GM19099 (cell line): ENCODE data around the gene SHISAL1.

ENCODE experiments used
- POLR2A ChIP-seq: IDR thresholded peaks from 3 replicates; pipeline ENCODE4 v1.6.1; 2011; ENCODE audit warnings: low read depth; ENCODE audit not compliant: insufficient read length; ENCODE audit errors: extremely low read depth

The SHISAL1 gene

GRCh38 chr22:44351037-44351436 is 38.3 kb upstream of the SHISAL1 start:
- TF ChIP-seq POLR2A: no peak

DNA sequence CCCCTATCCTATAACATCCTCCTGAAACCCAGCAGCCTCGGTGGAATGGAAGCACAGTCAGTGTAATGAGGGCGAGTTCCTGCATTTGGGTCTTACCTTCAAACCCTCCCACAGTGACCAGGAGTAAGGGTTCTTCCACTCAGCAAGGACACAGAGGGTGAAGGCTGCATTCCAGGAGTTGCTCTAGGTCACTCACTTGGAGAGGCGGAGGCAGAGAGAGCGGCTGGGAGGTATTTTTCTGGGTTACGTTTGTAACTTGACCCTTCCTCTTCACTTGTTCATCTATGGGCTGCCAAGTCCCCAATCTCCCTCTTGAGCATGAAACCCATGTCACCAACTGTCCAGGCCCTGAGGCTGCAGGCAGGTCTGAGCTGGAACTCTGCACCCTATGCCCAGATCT is 36.8 kb upstream of the SHISAL1 start:
- no peak for TF ChIP-seq POLR2A

DNA sequence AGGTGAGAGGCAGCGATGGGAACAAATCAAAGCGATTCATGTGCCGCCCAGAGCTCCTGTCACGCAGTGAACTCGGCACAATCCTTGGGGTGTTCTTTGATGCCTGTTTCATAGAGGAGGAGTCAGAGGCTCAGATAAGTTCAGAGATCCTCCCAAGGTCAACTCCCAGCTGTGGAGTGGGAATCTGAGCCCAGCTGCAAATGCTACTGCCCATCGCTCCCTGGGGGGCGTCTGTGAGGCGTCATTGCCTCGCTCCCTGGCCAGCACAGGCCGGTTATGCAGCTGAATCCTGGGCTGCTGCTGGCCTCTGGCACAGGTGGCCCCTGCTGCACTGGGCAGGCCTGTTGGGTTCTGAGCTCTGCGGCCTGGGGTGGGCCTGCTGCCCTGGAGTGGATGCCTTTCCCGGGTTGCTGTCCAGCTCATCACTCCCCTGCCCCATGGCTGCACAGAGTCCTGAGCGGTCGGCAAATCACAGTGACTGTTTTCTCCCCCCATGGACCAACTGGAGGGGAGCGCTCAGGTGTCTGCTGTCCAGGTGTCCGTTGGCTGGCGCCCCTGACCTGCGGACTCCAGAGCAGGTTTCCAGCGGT is 36.3 kb upstream of the SHISAL1 start:
- TF ChIP-seq POLR2A: no peak

- no peak for TF ChIP-seq POLR2A
Observed at GRCh38 chr22:44347549-44347948, 34.8 kb upstream of the SHISAL1 start.

DNA sequence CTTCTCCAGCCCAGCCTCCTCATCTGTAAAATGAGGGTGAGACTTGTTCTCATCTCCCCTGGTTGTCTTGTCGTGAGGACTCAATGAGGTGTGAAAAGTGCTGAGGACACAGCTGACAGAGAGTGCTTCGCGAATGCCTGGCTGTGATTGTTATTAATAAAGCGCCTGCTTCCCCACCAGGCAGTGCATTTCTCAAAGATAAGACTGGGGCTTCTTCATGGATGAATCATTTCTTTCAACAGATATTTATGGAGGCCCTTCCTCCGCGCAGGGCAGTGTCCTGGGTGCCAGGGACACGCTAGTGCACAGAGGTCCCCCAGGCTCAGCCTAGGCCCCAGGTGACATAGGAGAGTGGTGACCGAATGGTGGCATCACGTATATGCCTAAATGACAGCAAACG is 34.3 kb upstream of the SHISAL1 start:
- TF ChIP-seq POLR2A: no peak

DNA sequence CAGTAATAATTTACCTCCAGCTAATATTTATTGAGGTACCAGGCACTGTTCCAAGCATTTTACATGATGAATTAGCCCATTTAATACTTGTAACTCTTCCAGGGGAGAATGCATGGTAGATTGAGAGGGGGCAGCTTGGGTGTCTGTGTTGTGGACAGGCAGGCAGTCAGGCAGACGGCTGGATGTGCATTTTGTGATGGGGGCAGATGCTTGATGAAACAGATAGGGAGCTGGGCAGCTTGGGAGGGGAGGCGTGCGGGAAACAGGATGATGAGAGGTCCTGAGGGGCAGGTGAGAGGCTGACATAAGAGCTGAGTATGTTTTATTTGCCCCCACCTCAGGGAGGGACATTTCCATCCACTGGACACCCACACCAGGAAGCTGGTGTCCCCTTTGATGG is 33.1 kb upstream of the SHISAL1 start:
- TF ChIP-seq POLR2A: no peak

GRCh38 chr22:44344407-44344806 is 31.7 kb upstream of the SHISAL1 start:
- TF ChIP-seq POLR2A: no peak

DNA sequence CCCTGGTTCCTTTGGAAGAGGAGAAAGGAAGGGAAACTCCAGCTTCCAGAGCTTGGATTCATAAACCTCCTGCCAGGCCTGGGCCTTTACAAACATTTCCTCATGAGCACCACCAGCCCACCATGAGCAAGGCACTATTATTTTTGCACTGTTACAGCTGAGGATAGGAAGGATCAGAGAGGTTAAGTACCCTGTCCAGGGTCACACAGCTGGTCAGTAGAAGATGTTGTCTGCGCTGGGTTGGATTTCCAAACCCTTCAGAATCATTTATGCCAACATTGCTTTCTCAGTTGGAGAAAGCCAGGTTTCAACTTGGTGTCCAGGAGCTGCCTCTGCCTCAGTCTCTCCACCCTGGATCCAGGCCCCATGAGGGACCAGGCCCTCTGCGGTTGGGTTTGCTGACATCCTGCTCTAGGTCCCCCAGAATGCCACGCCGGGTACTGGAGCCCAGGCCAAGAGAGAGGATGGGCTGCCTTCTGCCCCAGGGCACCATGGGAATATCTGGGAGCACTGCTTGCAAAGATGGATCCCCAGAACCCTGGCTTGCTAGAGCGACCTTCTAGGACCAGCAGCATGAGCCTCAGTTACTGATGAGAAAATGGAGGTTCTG is 29.7 kb upstream of the SHISAL1 start:
- no peak for TF ChIP-seq POLR2A

GRCh38 chr22:44341431-44342346 is 28.9 kb upstream of the SHISAL1 start:
- TF ChIP-seq POLR2A: no peak

DNA sequence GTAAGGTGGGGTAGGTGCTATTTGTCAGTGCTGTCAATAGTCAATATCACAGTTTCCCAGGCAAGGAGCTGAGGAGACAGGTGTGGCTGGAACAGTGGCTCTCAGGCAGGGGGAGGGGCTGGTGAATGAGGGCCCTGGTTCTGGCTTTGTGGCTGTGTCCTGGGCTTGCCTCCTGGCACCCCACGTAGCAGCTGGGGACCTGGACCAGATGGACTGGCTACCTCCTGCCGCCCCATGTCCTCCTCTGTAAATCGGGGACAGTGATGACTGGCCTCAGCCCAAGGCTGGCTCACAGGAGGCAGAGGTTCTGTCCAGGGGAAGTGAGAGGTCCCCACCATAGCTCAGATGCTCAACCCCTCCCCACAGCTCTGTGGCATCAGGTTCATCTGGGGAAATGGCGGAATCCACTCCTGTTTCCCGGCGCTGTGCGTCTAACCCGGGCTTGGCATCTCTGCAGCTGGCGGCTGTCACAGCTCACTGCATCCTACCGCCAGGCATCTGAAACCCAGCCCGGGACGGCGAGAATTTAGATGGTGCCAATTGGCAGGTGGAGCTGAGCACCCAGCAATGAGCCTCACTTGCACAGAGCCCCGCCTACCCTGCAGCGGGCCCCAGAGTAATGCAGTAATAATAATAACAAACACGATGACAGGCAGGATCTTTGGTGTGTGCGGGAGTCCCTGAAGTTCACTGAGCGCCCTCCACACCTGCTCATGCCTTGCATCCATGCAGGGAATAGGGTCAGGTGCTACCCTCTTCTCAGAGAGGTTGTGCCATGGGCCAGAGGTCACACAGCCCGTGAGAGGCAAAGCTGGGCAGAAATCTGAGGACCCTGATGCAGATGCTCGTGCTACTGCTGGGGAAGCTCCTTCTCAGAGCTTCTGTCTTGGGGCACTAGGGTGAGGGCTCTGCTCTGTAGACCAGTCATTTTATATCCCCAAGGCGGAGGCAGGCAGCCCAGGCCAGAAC is 27.8 kb upstream of the SHISAL1 start:
- no peak for TF ChIP-seq POLR2A

DNA sequence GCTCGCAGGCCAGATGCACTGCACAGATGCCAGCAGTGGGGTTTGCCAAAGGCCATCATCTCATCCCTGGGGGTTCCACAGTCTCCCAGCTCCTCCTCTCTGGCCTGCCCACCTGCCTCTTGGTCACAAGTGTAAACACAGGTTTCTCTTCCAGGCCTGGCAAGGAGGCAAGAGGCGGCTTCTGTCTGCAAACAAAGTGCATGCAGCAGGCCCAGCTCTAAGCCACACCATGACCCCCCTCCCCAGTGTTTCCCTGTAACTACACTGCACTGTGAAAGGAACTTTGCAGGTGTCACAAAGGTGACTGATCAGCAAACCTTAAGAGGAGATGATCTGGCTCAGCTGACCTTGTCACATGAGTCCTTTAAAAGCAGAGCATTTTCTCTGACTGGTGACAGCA is 26.2 kb upstream of the SHISAL1 start:
- no peak for TF ChIP-seq POLR2A

GRCh38 chr22:44338177-44338810 is 25.5 kb upstream of the SHISAL1 start:
- TF ChIP-seq POLR2A: no peak

DNA sequence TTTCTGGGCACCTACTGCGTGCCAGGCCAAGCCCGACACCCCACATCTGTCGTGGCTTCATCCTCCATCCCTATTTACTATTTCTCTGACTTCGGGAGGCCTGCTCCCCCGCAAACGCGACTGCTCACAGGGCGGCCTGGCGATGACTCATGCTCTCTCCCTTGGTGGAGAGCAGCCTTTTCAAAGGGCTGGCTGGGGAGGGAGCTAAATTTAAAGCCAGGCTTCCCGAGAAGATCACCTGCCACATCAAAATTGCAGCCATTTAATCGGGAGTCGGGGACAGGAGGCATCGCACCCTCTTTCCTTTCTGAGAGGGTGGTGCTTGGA is 24.9 kb upstream of the SHISAL1 start:
- TF ChIP-seq POLR2A: no peak

- TF ChIP-seq POLR2A: no peak
Observed at GRCh38 chr22:44336962-44337677, 24.4 kb upstream of the SHISAL1 start.
